HG02885 (cell line): Measurements from ENCODE around the gene EVC.

Experiments used
- ATAC-seq: cut with Tn5 transposase; IDR thresholded peaks from one replicate; pipeline ENCODE4 v1.9.1; 2021; ENCODE audit warnings: mild to moderate bottlenecking; ENCODE audit not compliant: unreplicated experiment, poor library complexity

The EVC gene

GRCh38 chr4:5730436-5730835 is 19.4 kb downstream of the EVC start:
- ATAC-seq: no peak

DNA sequence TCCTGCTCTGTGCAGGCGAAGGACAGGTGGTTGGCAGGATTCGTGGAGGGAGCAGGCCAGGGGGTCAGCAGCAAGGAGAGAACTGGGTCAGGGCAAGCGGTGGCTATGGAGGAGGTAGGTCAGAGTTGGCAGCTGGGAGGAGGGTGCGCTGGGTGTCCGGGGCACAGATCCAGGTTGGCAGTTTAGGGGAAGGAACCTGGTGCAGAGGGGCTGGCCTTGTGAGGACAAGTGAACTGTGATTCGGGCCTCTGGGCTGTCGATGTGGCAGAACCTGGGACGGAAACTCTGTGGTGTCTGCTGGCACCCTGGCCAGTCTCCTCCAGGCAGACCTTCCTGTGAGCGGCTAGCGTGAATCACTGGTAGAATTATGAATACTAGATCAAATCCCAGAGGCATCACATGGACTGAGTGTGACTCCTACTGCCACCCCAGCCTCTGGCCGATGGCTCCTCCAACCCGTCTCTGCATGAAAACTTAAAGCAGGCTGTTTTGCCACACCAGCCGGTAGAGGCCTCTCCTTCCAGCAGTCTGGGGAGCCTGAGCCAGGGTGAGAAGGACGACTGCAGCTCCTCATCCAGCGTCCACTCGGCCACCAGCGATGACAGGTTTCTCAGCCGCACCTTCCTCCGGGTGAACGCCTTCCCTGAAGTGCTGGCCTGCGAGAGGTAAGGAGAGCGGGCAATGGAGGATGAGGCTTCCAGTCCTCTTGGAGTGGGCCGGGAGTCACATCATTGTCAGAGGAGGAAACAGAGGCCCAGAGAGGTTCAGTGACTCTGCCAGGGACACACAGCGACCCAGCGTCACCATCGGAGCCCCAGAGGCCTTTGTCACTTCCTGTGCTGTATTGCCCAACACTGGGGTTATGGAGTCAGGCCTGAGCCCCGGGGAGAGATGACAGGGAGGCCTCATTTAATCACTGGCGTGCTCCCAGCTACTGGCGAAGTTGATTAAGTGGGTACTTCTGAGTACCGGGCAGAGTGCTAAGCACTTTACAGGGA is 20.3 kb downstream of the EVC start:
- no peak for ATAC-seq

DNA sequence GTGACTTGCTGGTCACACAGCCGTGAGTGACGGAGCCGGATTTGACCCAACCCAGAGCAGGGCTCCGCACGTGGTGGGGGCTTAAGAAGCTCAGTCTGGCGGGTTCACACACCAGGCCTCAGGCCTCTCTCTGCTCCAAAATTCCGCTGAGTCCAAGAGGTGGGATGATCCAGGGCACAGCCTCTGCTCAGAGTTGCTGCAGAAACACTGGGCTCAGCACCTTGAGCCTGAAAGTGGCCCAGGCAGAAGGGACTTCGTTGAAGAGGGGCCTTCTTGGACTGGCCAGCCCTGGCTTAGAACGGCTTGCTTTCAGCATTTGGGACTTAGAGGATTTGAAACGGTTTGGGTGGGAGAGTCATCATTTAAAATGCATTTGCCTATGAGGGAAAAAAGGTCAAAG is 21.2 kb downstream of the EVC start:
- no peak for ATAC-seq

GRCh38 chr4:5734853-5735252 is 23.9 kb downstream of the EVC start:
- ATAC-seq: no peak

DNA sequence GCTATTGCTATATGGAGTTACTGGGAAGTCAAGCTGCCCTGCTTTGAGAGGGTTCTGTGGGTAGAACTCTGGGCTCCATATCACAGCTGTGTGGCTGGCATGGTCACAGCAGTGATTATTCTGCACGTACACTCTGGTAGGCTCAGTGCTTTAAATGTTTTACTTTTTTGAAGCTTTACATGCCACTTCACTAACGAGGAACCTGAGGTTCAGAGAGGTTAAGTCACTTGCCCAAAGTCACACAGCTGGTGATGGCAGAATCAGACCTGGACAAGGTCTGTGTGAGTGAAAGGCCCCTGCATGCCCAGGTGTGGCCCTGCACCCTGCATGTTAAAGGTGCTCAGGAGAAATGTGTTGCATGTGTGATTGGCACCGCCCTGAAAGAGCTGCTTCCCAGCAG is 24.5 kb downstream of the EVC start:
- no peak for ATAC-seq

GRCh38 chr4:5738061-5738460 is 27.1 kb downstream of the EVC start:
- no peak for ATAC-seq

DNA sequence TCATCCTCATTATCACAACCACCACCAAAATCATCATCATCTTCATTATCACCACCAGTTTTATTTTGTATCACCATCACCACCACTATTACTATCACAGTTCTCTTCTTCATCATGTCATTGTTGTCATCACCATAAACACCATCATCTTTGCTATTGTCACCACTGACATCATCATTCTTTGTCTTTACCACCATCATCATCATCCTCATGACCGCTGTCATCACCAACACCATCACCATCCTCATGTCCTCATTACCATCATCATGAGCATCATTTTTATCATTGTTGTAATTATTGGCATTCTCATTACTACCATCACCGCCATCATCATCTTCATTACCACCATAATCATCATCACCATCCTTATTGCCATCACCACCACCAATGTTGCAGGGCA is 31.4 kb downstream of the EVC start:
- ATAC-seq: no peak

- no peak for ATAC-seq
Observed at GRCh38 chr4:5742968-5743367, 32.0 kb downstream of the EVC start.

DNA sequence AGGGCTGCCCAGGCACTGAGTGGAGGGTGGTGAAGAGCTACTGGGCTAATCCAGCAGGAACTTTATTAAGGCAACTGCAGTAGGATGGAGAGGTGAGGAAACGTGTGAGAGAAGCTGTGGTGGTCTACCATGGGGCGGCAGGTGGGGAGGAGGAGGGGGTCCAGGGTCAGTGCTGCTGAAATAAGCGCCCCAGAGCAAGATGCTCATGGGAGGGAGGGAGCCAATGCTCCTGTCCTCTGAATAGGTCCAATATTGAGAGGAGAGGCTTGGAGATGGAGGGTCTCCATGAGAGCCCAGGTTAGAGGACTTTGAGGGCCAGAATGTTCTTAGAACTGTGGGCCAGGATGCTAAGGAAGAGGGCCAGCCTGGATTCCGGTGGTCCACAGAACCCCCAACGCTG is 35.2 kb downstream of the EVC start:
- ATAC-seq: no peak

- ATAC-seq: no peak
Observed at GRCh38 chr4:5746829-5747737, 36.1 kb downstream of the EVC start.

DNA sequence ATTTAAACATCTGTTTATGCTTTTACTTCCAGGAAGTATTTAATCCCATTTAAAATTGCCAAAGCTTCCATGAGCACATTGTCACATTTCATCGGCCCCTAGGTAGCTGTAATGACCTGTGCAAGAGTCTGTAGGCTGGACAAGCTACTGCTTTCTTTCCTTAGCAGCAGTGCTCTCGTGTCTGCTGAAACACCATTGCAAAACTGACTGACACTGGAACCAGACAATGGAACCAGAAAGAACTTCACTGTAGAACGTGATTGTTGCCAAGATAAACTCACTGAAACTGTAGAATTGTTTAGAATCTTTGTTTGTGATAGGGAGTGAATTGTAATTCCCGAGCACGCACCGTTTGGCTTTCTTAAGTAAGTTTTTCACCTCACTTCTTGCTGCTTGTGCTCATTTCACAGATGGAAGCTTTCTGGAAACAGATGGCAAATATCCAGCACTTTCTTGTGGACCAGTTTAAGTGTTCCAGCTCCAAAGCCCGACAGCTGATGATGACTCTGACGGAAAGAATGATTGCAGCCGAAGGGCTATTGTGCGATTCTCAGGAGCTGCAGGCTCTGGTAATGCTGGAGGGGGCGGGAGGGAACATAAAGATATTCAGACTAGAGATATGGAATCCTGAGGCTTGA is 36.9 kb downstream of the EVC start:
- no peak for ATAC-seq

DNA sequence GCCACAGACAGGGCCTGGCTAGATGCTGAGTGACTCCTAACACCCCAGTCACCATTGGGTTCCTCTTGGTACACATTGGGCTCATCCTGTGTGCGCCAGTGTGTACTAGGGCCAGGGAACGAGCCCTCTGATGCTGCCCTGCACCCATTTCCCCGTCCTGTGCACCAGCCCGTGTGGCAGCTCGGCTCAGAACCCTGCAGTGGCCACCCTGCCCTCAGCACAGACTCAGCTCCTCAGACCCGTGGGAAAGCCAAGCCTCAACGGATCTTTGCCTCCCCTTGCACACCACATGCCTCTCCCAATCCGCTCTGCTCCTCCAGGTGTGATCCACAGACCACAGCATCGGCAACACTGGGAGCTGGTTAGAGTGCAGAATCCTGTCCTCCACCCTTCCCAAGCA is 38.6 kb downstream of the EVC start:
- ATAC-seq: no peak

- ATAC-seq: no peak
Observed at GRCh38 chr4:5750052-5750945, 39.3 kb downstream of the EVC start.

GRCh38 chr4:5750946-5751665 is 40.1 kb downstream of the EVC start:
- no peak for ATAC-seq

DNA sequence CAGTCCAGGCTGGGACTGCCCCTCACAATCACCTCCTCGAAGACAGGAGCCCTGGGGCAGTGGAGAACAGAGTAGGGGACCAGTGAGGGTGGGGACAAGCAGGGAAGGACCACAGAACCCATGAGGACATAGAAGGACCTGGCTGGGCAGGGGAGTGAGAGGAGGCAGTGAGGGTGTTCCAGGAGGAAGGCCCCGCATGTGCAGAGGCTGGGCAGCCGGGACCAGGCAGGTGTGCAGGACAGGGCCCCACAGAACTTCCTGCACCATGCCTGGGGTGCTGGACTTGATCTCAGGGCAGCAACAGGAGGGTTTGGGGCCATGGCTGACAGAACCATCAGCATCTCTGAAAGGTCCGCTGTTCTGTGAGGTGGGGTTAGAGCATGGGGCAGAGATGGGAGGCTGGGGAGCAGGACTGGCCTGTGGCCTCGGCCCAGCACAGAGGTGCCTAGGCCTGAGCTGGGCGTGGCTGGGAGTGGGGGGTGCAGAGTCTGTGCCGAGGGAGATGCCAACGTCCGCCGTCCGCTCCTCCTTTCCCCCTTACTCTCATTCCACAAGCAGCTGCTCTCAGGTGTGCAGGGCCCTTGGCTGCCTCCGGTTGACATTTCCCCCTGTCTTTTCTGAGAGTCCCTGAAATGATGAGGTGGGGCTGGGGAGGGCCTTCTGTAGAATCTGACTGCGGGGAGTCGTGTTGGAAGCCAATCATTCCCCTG is 40.8 kb downstream of the EVC start:
- ATAC-seq: no peak

DNA sequence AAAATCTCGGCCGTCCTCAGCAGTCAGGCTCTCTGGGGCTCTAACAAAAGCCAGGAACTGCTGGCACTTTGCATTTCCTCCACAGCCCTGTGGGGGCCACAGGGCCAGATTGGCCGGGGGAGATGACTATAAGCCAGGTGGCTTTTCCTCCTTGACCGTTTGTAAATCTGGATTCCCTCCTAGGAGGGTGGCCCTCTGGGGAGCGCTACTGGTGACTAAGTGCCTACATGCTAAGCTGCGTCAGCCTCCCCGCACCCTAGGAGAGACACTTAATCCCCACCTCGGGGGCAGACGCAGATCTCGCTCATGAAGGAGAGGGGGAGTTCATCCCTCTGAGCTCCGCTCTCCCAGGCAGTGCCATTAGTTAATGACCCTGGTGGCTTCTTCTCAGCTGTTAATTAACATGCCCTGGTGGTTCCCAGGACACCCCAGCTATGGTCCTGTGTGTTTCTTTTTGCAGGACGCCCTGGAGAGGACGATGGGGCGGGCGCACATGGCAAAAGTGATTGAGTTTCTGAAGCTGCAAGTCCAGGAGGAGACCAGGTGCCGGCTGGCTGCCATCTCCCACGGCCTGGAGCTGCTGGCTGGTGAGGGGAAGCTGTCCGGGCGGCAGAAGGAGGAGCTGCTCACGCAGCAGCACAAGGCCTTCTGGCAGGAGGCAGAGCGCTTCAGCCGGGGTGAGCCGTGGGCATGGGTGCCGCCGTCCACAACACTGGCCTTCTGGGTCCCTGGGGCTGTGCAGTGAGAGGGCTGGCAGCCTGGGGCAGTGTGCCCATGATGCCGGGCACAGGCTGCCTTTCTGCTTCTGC is 41.6 kb downstream of the EVC start:
- no peak for ATAC-seq

- no peak for ATAC-seq
Observed at GRCh38 chr4:5753366-5753765, 42.4 kb downstream of the EVC start.
